ENCODE results near the gene OXCT1.

OXCT1 gene

DNA sequence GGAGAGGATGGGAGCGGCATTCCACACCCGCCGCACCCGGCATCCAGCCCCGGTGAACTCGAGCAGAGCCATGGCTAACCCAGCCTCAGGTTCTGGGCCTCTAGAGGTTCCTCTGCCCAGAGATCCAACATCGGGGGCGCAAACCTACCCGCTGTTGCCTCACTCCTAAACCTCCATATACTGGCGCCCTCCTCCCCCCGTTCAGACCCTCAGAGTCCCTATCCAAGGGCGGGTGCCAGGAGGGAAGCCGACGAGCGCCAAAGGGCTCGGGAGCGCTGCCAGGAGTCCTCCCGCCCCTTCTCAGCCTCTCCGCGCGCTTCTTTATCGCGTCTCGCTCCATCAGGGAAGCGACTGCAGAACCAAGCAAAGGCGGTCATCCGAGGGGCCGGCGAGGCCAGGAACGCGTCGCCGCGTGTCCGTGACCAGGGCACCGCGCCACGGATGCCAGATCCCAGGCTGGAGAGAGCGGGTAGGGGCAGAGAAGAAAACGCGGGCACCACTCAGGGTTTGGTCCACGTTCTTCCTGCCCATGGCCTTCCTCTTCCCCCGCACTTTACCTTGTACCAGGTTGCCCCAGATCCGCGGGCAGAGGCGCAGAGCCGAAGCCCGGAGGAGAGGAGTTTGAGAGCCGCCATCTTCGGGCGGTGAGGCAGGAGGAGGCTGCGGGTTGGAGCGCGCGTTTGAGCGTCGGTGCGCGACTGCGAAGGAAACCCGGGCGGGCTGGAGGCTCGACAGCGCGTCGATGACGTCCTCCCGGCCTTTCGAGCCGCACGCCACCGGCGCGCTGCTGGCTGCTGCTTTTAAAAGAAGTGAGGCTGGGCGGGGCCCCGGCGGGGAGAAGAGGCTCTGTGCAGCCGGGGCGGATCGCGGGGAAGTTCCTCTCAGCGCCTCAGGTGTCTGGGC lies at the start of gene OXCT1:
Gene OXCT1 (minus strand): TSS at position 702 of the 903 bp plus-strand sequence. CDS start 67 bp downstream, at position 635.
- peak; percentile 93 for DNase-seq (ENCODE audit: low spot score)

DNA sequence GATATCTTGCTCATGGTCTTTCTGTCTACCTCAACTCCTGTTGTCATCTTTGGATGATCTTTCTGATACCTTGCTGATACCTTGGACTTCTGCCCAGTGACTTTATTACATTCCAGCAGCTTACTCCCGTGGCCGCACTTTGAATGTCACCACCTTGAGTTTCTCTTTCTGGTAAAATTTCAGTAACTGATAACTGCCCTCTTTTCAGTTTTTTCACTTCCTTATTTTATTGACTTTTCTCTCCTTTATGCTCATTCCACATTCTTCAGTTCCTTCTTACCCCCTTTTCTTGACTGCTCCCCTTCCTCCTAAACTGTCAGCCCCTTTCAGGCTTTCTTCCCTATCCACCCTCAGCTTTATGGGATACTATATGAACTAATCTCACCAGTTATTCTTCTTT lies 47.9 kb upstream of the OXCT1 start:
- DNase-seq (ENCODE audit: low spot score): no peak

DNA sequence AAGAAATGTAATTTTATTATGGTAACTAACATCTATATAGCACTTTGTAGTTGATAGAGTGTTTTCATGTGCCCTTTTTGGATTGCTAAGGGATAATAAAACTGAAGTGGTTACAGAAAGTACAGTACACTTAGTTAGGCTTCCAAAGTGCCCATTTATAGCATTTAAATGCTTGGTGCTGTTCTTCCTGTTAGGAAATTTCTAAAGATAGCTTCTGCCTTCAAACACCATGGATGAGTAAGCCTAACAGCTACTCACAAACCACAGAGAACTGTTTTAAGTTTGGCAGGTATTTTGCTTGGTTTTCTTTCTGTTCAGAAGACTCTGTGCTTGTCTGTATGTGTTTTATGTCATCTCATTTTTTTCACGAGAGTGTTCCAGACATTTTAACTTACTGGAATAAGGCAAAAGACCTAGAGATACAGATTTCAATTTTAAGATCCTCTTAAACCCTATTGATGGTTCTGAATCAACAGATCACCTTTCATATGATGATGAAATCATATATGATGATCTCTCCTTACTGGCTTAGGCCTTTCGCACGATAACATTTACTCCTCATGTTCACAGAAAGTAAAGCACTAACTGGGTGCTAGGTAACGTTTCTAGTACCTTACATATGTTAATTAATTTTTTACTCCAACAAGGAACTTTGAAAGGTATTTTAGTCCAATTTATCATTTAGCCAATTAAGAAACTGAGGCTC lies 38.3 kb upstream of the OXCT1 start:
- no peak for DNase-seq (ENCODE audit: low spot score)

DNA sequence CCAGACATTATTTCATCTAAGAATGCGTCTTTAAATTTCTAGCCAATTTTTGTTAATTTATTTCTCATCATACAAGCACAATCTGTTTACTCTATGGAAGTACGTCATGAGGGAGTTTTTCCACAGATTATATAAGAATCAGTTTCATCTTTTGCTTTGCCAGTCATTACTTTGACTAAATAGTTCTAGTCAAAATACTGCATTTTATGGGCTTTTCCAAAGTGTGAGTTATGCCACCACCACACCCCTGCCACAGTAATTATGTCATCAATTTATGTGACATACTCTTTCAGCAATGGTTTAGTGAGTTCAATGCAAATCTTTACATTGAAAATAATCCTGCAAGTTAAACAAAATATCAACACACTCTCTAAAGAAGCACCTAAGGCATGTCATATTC lies 35.9 kb upstream of the OXCT1 start:
- no peak for DNase-seq (ENCODE audit: low spot score)

DNA sequence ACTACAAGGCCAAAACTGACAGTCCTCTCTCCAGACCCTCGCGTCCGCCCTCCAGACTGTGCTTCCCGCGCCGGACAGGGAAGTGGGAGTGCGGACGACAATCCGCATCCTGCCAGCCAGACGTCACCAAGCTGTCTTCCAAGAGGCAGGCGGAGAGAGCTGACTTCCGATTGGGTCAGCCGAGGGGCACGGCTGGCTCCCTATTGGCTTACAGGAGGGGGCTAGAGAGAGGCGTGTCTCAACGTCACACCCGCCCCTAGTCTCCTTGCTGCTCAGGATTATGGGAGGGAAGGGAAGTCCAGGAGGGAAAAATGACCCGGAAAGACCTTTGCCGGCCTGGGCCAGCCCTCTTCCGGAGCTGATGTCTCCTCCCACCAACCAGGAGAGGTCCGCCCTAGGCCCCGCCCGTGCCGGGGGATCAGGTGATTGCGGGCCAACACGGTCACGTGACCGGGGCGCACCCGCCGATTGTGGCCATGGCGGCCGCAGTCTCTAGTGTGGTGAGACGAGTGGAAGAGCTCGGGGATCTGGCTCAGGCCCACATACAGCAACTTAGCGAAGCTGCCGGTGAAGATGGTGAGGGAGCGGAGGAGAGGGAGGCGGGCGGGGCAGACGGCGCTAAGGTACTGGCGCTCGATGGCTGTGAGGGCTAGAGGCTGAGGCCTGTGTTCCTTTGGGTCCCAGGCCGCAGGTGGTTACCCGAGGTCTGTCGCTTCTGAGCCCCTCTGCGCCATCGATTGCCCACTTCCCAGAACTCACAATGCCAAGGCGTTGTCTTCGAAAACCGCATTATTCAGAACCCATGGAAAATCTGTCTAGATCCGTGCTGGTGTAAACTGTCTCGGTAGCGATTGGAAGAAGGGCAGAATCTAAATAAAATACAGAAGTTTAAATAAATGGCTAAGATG lies 33.9 kb upstream of the OXCT1 start, which contains the start of gene RIMOC1:
Gene RIMOC1 (plus strand): TSS at position 453 of the 908 bp plus-strand sequence. CDS start 24 bp downstream, at position 477.
- peak; percentile 98 for DNase-seq (ENCODE audit: low spot score)

DNA sequence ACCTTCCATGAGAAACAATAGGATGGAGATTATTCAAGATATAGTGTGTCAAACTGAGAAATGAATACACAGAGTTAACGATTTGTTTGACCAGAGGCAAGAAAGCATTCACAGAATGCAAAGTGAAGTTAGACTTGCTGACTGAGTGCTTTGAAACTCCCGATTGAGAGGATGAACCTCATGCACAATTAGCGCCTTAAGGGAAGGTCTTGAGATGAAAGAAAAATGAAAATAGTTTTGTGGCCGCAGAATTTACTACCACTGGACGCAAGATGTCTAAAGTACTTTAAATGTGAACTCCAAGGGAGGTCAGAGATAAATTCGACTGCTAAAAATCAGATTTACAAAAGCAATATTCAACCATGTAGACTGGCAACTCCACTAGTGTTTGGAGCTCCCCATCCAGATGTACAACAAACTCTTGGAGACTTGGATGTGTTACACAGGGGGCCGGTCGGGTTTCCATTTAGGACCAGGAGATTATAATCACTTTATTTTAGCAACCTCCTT lies 33.2 kb upstream of the OXCT1 start:
- DNase-seq (ENCODE audit: low spot score): no peak

DNA sequence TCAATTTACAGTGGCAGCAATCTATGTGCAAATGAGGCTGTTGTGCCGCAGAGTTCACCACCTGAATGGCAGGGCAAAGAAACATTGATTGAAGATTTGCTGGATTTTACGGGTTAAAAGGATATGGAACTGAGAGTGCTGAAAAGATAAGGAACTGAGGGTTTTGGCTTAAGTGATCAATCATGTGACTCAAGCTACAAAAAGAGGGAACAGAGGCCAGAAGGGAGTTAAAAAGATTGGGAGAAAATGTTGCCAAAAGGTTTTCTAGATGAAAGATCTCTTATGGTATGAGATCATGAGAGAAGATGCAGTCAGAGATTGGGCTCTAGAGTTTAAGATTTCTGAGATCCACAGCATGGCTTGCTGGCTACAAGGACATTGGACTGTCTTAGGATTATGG lies 26.0 kb upstream of the OXCT1 start:
- no peak for DNase-seq (ENCODE audit: low spot score)

DNA sequence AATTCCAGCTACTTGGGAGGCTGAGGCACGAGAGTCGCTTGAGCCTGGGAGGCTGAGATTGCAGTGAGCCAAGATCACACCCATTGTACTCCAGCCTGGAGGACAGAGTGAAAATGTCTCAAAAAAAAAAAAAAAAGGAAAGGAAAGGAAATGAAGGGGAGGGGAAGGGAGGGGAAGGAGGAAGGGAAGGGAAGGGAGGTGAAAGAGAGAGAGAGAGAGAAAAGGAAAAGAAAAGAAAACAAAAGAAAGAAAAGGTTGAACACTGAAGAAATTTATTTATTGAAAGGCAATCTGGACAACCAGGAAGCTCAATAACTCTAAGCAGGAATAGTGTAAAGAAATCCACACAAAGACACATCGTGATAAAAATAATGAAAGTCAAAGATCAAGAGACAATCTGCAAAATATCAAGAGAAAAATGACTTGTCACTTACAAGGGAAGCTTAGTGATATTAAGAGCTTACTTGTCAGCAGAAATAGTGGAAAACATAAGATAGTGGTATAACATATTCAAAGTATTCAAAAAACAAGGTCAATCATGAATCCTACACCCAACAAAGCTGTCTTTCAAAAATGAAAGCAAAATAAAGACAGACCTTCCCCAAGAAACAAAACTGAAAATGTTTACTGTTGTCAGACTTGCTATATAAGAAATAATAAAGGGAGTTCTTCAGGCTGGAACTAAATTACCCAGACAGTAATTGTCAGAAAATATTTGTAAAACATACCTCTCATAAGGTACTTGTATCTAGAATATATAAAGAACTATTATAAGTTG lies 23.0 kb upstream of the OXCT1 start:
- no peak for DNase-seq (ENCODE audit: low spot score)

DNA sequence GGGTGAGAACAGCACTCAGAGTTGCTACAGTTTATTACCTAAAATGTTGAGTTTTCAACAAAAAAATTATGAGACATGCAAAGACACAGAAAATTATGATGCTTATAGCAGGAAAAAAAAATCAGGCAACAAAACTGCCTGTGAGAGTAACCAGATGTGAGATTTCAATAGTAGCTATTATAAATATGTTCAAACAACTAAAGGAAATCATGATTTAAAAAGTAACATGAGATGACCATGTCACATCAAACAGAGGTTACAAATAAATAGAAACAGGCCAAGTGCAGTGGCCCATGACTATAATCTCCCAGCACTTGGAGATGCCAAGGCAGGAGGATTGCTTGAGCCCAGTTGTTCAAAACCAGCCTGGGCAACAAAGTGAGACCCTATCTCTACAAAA lies 21.8 kb upstream of the OXCT1 start:
- no peak for DNase-seq (ENCODE audit: low spot score)

DNA sequence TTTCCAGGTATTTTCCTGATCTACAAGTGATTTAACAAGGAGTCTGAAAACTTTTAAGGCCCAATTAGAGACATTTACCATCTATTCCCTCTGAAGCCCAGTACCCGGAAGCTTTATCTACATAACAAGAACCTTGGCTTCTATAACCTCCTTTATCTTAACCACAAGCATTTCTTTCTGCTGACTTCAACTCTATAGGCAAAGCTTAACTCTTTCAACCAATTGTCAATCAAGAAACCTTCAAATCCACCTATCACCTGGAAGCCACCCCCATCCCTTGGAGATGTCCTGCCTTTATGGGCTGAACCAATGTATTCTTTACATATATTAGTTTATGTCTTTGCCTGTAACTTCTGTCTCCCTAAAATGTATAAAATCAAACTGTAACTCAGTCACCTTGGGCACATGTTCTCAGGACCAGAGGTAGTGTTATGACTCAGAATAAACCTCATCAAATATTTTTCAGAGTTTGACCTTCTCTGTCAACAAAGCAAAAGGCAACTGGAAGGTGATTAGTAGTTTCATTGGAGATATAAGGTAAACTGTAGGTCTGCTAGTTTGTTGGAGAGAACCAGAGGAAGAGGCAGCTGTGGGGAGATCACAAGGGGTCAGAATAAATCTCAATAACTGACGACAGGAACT lies 21.0 kb upstream of the OXCT1 start:
- no peak for DNase-seq (ENCODE audit: low spot score)

DNA sequence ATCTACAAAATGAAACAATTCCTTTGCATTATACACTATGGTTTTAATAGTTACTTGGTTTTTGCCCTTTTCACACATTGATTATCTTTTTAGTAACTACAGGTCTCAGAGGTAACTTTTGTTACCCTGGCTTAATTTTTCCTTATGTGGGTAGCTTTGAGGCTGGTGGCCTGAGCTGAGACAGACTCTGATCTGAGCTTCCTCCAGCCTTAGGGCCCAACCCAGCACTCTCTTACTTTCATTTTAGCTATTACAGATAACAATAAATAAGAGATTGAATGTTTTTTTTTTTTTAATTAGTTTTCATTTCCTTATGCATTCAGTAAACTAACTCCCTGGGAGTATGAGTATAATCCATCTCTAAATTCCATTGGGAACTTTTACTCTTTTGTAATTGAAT lies 15.1 kb upstream of the OXCT1 start:
- DNase-seq (ENCODE audit: low spot score): no peak

DNA sequence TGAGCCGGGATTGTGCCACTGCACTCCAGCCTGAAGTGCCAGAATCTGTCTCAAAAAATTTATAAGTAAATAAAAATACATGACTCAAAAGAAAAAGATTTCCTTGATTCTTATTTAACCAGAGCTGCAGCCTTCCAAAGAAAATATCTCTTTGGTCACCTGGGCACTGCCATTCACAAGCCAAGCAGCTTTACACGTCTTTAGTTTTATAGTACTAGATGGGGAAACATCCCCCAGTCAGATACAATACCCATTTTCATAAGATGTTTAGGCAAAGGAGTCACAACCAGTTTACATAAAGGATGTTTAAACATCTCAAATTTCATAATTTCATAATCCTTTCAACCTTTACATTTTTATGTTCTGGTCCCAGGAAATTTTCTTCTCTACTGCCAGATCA lies 13.7 kb upstream of the OXCT1 start:
- DNase-seq (ENCODE audit: low spot score): no peak

DNA sequence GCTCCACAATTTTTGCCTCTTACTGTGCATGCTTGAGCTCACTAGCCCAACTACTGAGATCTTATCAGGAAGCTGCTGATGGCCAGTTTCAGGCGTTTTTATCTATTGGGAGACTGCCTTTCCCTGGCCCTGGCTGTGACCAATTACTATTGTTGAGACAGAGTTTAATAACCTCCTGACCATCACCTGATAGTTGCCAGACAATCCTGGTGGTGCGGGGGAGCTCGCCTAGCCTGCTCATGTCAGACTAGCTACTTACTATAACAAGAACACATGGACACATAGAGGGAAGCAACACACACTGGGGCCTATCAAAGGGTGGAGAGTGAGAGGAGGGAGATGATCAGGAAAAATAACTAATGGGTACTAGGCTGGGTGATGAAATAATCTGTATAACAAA lies 13.0 kb upstream of the OXCT1 start:
- DNase-seq (ENCODE audit: low spot score): no peak

DNA sequence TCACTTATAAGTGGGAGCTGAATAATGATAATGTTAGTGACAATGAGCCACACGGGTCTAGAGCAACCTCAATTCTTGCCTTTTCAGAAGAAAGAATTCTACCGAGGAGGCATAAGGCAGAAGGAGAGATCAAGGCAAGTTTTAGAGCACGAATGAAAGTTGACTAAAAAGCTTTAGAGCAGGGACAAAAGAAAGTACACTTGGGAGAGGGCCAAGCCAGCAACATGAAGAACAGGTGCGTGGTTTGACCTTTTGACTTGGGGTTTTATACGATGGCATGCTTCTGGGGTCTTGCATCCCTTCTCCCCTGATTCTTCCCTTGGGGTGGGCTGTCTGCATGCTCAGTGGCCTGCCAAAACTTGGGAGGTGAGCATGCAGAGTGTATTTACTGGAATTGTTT lies 12.5 kb upstream of the OXCT1 start:
- no peak for DNase-seq (ENCODE audit: low spot score)

DNA sequence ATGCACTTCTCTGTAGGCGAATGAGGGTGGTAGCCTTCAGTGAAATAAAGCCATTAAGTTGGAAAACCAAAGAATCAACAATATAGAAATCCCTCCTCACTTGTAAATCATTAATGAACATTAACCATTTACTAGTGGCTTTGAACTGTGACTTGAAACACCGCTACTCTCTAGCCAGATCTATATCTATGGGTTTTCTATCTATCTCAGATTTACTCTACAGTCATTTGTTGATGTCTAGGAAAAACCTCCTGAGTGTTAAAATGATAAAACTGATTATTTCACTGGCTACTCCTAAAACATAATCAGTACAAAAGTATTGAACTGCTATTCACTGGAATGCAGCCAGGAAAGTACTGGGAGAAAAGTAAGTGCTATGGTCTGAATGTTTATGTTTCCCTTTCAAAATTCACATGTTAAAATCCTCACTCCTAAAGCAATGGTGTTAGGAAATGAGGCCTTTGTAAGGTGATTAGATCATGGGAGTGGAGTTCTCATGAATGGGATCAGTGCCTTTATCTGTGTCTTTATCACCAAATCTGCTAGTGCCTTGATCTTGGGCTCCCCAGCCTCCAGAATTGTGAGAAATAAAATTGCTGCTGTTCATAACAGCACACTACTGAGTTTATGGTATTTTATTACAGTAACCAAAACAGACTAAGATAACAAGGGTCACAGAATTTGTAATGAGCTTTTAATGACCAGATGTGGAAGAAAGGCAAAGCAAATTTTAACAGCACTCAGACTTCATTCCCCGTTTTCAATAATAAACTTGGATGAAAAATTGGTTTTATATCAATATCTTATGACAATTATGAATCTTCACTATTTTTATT lies 8.6 kb upstream of the OXCT1 start:
- no peak for DNase-seq (ENCODE audit: low spot score)

DNA sequence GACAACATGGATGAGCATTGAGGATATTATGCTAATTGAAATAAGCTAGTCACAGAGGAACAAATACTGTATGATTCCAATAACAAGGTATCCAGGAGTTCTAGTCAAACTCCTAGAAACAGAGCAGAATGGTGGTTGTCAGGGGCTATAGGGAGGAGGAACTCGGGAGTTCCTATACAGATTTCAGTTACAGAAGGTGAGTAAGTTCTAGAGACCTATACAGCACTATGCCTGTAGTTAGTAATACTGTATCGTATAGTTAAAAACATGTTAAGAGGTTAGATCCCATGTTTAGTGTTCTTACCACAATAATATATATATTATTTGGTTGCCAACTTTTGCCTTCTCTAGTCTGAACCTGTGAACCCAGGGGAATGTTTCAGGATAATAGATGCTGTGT lies 7.9 kb upstream of the OXCT1 start:
- DNase-seq (ENCODE audit: low spot score): no peak

DNA sequence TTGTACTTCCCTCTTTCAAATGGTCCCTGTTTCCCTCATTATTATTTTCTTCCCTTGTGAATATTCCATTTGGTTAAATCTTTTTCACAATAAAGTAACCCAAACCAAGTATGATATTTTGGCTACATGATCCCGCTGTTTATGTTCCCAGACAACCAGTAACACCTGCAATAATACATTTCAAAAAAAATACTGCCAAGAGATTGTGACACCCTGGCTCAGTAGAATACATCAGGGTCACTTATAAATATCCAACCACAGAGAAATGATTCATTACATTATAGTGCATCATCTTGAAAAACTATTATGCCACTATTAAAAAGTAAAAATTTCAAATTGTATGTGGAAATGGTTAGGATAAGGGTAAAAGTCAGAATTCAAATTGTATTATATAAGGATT lies 7.2 kb upstream of the OXCT1 start:
- no peak for DNase-seq (ENCODE audit: low spot score)

DNA sequence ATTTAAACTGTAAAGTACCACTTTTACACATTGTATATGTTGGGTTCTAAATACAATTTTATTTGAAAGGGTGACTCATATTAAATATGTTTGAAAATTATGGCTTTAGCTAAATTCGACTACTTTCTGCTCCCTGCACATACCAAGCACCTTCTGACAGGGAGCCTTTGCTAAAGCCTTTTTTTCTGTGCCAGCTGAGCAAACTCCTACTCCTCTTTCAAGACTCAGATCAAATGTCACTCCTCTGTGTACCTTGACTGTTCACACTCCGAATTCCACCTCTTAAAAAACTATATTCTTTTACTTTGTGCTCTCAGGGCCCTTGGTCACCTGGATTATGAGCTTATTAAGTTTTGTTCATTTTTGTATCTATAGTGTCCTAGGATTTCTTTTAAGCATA lies 6.5 kb upstream of the OXCT1 start:
- DNase-seq (ENCODE audit: low spot score): no peak

DNA sequence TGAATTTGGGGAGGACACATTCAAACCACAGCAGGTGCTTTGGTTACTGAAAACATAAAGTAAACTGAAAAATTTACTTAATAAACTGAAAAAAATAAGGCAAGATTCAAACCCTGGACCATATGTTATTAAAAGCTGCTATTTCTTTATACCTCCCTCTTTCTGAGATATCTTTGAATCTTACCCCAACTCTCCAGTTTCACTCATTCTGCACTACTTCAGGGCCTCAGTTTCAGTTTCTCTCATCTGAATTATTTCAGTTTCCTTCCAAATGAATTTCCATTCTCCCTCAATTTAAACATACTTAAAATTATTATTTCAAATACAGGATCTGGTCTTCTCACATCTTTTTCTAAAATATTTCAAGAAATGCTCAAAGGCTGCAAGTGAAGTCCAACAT lies 4.9 kb upstream of the OXCT1 start:
- DNase-seq (ENCODE audit: low spot score): no peak

DNA sequence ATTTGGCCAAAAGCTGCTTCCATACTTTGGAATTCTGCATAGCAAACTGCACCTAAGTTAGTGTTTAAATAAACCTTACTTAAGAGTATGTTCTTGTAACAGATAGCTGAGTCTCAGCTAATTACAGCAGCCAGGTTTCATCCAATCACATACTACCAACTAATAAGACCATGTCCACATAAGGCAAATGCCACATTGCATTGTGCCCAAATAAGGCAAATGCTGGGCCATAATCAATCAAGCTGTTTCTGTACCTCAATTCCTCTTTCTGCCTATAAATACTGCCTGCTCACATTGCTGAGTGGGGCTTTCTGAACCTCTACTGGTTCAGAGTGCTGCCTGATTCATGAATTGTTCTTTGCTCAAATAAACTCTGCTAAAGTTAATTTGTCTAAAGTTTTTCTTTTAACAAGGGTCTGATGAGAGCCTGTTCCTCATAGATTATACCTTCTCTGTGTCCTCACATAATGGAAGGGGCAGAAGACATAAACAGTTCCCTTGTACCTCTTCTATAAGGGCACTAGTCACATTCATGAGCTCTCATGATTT lies 4.4 kb upstream of the OXCT1 start:
- DNase-seq (ENCODE audit: low spot score): no peak
